H9 (cell line): ENCODE results near the gene RB1. TPM values are rescaled to one million over a fixed set of nuclear protein-coding genes. Genes with fewer than 3 reads are reported as not detected.
"Not testable (repeated sequence)": the region's sequence is repeated elsewhere in the genome, so short reads cannot be mapped to it uniquely, and the experiment has no call there.

Experiments used
- DNase-seq: peaks from one replicate; pipeline ENCODE4 v3.0.0-alpha.2; 2017
- H2AFZ ChIP-seq: one replicate; pipeline ENCODE4 v1.6.1; 2013; ENCODE audit warnings: mild to moderate bottlenecking, low read length, control low read depth, moderate library complexity
- H2AK5ac ChIP-seq: 2 replicates; pipeline ENCODE4 v1.6.1; 2013; ENCODE audit warnings: low read length, control low read depth, mixed read lengths; ENCODE audit not compliant: insufficient read length
- H2BK120ac ChIP-seq: one replicate; pipeline ENCODE4 v1.6.1; 2013; ENCODE audit warnings: low read depth, mild to moderate bottlenecking, low read length, control low read depth, inconsistent platforms; ENCODE audit not compliant: poor library complexity, severe bottlenecking
- H2BK12ac ChIP-seq: 2 replicates; pipeline ENCODE4 v1.6.1; 2013; ENCODE audit warnings: low read length, control low read depth, mixed read lengths, low read depth; ENCODE audit not compliant: insufficient read length
- H2BK15ac ChIP-seq: 2 replicates; pipeline ENCODE4 v1.6.1; 2013; ENCODE audit warnings: low read depth, low read length, control low read depth
- H2BK20ac ChIP-seq: one replicate; pipeline ENCODE4 v1.6.1; 2013; ENCODE audit warnings: low read depth, mild to moderate bottlenecking, low read length, control low read depth, inconsistent platforms; ENCODE audit not compliant: poor library complexity, severe bottlenecking
- H2BK5ac ChIP-seq: 2 replicates; pipeline ENCODE4 v1.6.1; 2013; ENCODE audit warnings: low read length, control low read depth, mixed read lengths; ENCODE audit not compliant: insufficient read length
- H3K14ac ChIP-seq: 2 replicates; pipeline ENCODE4 v1.6.1; 2013; ENCODE audit warnings: low read length, control low read depth; ENCODE audit not compliant: insufficient read depth
- H3K18ac ChIP-seq: 2 replicates; pipeline ENCODE4 v1.6.1; 2013; ENCODE audit warnings: low read depth, mild to moderate bottlenecking, mixed read lengths, low read length, control low read depth; ENCODE audit not compliant: insufficient read length
- H3K23ac ChIP-seq: 2 replicates; pipeline ENCODE4 v1.6.1; 2013; ENCODE audit warnings: low read length, control low read depth, mixed read lengths, low read depth; ENCODE audit not compliant: insufficient read length
- H3K23me2 ChIP-seq: 2 replicates; pipeline ENCODE4 v1.6.1; 2013; ENCODE audit warnings: low read depth, mild to moderate bottlenecking, mixed read lengths, low read length, control low read depth; ENCODE audit not compliant: insufficient read length, poor library complexity, severe bottlenecking
- H3K27ac ChIP-seq: 2 replicates; pipeline ENCODE4 v1.5.1; 2013; ENCODE audit warnings: low read length, control low read depth, mixed read lengths, low read depth; ENCODE audit not compliant: insufficient read length
- H3K27me3 ChIP-seq: 2 replicates; pipeline ENCODE4 v1.6.1; 2013; ENCODE audit warnings: low read length, control low read depth, inconsistent platforms; ENCODE audit not compliant: insufficient read depth
- H3K4ac ChIP-seq: 2 replicates; pipeline ENCODE4 v1.6.1; 2013; ENCODE audit warnings: low read depth, mild to moderate bottlenecking, control low read depth, inconsistent platforms, low read length, moderate library complexity
- H3K4me1 ChIP-seq: 2 replicates; pipeline ENCODE4 v1.6.1; 2013; ENCODE audit warnings: low read length, control low read depth, inconsistent platforms; ENCODE audit not compliant: insufficient read depth
- H3K4me2 ChIP-seq: 2 replicates; pipeline ENCODE4 v1.6.1; 2013; ENCODE audit warnings: low read length, control low read depth, mixed read lengths; ENCODE audit not compliant: insufficient read length, insufficient read depth
- H3K56ac ChIP-seq: 2 replicates; pipeline ENCODE4 v1.6.1; 2013; ENCODE audit warnings: low read depth, mild to moderate bottlenecking, mixed read lengths, low read length, control low read depth; ENCODE audit not compliant: insufficient read length
- H3K79me1 ChIP-seq: 2 replicates; pipeline ENCODE4 v1.6.1; 2013; ENCODE audit warnings: low read depth, mild to moderate bottlenecking, moderate library complexity, low read length, control low read depth, inconsistent platforms; ENCODE audit not compliant: insufficient read depth, poor library complexity, severe bottlenecking
- H3K79me2 ChIP-seq: 2 replicates; pipeline ENCODE4 v1.6.1; 2013; ENCODE audit warnings: low read length, control low read depth, inconsistent platforms; ENCODE audit not compliant: insufficient read depth
- H3K9ac ChIP-seq: 2 replicates; pipeline ENCODE4 v1.6.1; 2013; ENCODE audit warnings: low read length, control low read depth, mixed read lengths; ENCODE audit not compliant: insufficient read length; ENCODE audit errors: extremely low read depth
- H3K9me3 ChIP-seq: one replicate; pipeline ENCODE4 v1.6.1; 2013; ENCODE audit warnings: low read depth, low read length, inconsistent platforms; ENCODE audit not compliant: control insufficient read depth
- H3T11ph ChIP-seq: one replicate; pipeline ENCODE4 v1.6.1; 2013; ENCODE audit warnings: mild to moderate bottlenecking, low read length, control low read depth, inconsistent platforms
- H4K20me1 ChIP-seq: one replicate; pipeline ENCODE4 v1.6.1; 2013; ENCODE audit not compliant: control insufficient read depth, insufficient read length, insufficient read depth
- H4K5ac ChIP-seq: 2 replicates; pipeline ENCODE4 v1.6.1; 2013; ENCODE audit warnings: low read depth, mild to moderate bottlenecking, mixed read lengths, low read length, control low read depth; ENCODE audit not compliant: insufficient read length
- H4K8ac ChIP-seq: replicated peaks from 2 replicates; pipeline ENCODE4 v1.6.1; 2013; ENCODE audit warnings: low read length, control low read depth, mixed read lengths, low read depth; ENCODE audit not compliant: insufficient read length
- H4K91ac ChIP-seq: 2 replicates; pipeline ENCODE4 v1.6.1; 2013; ENCODE audit warnings: low read depth, mild to moderate bottlenecking, moderate library complexity, mixed read lengths, low read length, control low read depth; ENCODE audit not compliant: insufficient read length
- H3K27ac Mint-ChIP-seq, 3 experiments: 2 replicates in 2 of 3; 3 replicates in 1 of 3; pipeline ENCODE4 v1.8.0; 2020 to 2021; ENCODE audit warnings: mixed read lengths in 3 of 3, mild to moderate bottlenecking in 1 of 3, moderate library complexity in 1 of 3
- H3K27me3 Mint-ChIP-seq: 2 replicates; pipeline ENCODE4 v1.8.0; 2021; ENCODE audit warnings: low read depth, mild to moderate bottlenecking, moderate library complexity, mixed read lengths
- H3K36me3 Mint-ChIP-seq, 3 experiments: 2 replicates in 2 of 3; 3 replicates in 1 of 3; pipeline ENCODE4 v1.8.0; 2020 to 2021; ENCODE audit warnings: low read depth in 3 of 3, mixed read lengths in 3 of 3; ENCODE audit not compliant: insufficient read depth in 1 of 3
- H3K4me1 Mint-ChIP-seq, 2 experiments: 2 replicates each; pipeline ENCODE4 v1.8.0; 2020; ENCODE audit warnings: mixed read lengths in 2 of 2
- H3K4me3 Mint-ChIP-seq, 2 experiments: 2 replicates in 1 of 2; 3 replicates in 1 of 2; pipeline ENCODE4 v1.8.0; 2020 to 2021; ENCODE audit warnings: mild to moderate bottlenecking in 2 of 2, mixed read lengths in 2 of 2, moderate library complexity in 1 of 2
- H3K9me3 Mint-ChIP-seq, 2 experiments: 2 replicates in 1 of 2; 3 replicates in 1 of 2; pipeline ENCODE4 v1.8.0; 2020; ENCODE audit warnings: mild to moderate bottlenecking in 2 of 2, mixed read lengths in 2 of 2, moderate library complexity in 1 of 2
- CTCF ChIP-seq: fragments of 200-600 bp; sonication (generic); conservative IDR thresholded peaks from 3 replicates; pipeline ENCODE4 v1.8.0; 2021; ENCODE audit warnings: antibody characterized with exemption, mild to moderate bottlenecking
- whole genome bisulfite sequencing: extraction: QIAGEN DNeasy Blood & Tissue Kit; methylation state at CpG from one replicate; pipeline ENCODE4 v1.1.7; 2013; ENCODE audit warnings: missing lambda C conversion rate, low lambda C conversion rate, mixed read lengths; ENCODE audit not compliant: insufficient read length; ENCODE audit errors: extremely low coverage; 5-methylcytosine and 5-hydroxymethylcytosine counted together
- total RNA-seq: library from RNA; stranded (reverse); gene quantifications from 2 replicates; pipeline ENCODE4 v1.2.1, GENCODE V29; 2021

The RB1 gene
- total RNA-seq, 1 experiment from 2014 or later: 20.5 TPM

DNA sequence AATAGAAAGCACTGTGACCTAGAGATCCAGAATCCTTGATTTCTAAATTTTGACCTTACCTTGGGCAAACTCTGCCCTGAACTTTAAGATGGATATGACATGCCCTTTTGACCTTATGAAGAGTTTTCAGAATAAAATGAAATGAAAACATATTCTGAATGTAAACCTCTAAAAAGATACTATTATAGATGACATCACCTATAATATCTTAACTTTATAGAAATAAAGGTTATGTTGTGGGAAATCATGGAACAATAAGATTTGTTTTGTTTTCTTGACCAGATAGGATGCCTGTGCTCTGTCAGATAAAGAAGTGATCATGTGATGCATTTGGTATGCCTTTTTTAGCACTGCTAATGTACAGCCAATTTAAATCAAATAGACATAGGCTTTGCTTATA, 122.5 kb downstream of the RB1 start:
- Histone ChIP-seq H2BK120ac (no peak overlapping the region), H3K4me2 (no peak overlapping the region), H2AK5ac (no peak overlapping the region), H2BK12ac (no peak overlapping the region), H3K79me2 (no peaks in the 10 kb centered on the region), H3K56ac (no peak overlapping the region), H4K8ac (no peak overlapping the region), H3K79me1 (no peaks in the 10 kb centered on the region), H3K27me3 (no peaks in the 10 kb centered on the region), H3K23ac (no peak overlapping the region), H3K27ac (no peak overlapping the region), H2BK20ac (no peak overlapping the region), H2BK5ac (no peak overlapping the region), H3K18ac (no peak overlapping the region), H3K14ac (no peak overlapping the region), H3K9ac (no peak overlapping the region), H4K91ac (no peak overlapping the region), H3K9me3 (no peaks in the 10 kb centered on the region), H3K4ac (no peak overlapping the region), H3K23me2 (no peaks in the 10 kb centered on the region), H4K20me1 (no peaks in the 10 kb centered on the region), H2BK15ac (no peak overlapping the region), H3T11ph (no peak overlapping the region), H4K5ac (no peak overlapping the region), H3K4me1 (no peaks in the 10 kb centered on the region), H2AFZ (no peak overlapping the region)
- no peak for TF ChIP-seq CTCF
- H3K9me3 Mint-ChIP-seq: peaks cover 3 to 5% of the 10 kb centered on the region in 2 experiments; a peak in 3 of 5 replicates
- no peak for DNase-seq
- no peak overlapping the region for H3K4me3 Mint-ChIP-seq
- no peaks in the 10 kb centered on the region for H3K4me1 Mint-ChIP-seq
- H3K27me3 Mint-ChIP-seq: no peaks in the 10 kb centered on the region
- no peak overlapping the region for H3K27ac Mint-ChIP-seq
- H3K36me3 Mint-ChIP-seq: peaks cover 5% of the 10 kb centered on the region in 3 experiments; a peak in 6 of 7 replicates

DNA sequence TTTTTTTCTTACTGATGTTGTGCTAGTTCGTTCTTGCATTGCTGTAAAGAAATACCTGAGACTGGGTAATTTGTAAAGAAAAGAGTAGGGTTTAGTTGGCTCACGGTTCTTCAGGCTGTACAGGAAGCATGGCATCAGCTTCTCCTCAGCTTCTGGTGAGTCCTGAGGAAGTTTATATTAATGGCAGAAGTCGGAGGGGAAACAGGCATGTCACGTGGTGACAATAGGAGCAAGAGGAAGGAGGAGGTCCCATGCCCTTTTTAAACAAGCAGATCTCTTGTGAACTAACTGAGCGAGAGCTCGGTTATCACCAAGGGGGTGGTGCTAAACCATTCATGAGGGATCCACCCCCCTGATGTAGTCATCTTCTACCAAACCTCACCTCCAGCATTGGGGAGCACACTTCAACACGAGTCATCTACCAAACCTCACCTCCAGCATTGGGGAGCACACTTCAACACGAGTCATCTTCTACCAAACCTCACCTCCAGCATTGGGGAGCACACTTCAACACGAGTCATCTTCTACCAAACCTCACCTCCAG, 123.3 kb downstream of the RB1 start:
- H3K4me2 ChIP-seq: not testable (repeated sequence)

More for the DNA sequence above, 123.3 kb downstream of the RB1 start:
- not testable (repeated sequence) for DNase-seq, H3K9ac ChIP-seq, H3K27me3 ChIP-seq, H2BK5ac ChIP-seq, H3K9me3 Mint-ChIP-seq, H3K4me3 Mint-ChIP-seq, H2AFZ ChIP-seq, H3K27me3 Mint-ChIP-seq, H3K9me3 ChIP-seq, H3K4me1 ChIP-seq, H2AK5ac ChIP-seq, H4K91ac ChIP-seq, H3K23ac ChIP-seq, H2BK20ac ChIP-seq, H3T11ph ChIP-seq, H3K14ac ChIP-seq, H3K18ac ChIP-seq, H4K20me1 ChIP-seq, H3K79me1 ChIP-seq, H3K79me2 ChIP-seq, H4K5ac ChIP-seq, H3K27ac ChIP-seq, H2BK12ac ChIP-seq, H2BK120ac ChIP-seq, H3K56ac ChIP-seq, H3K36me3 Mint-ChIP-seq, H3K4ac ChIP-seq, H2BK15ac ChIP-seq, H3K23me2 ChIP-seq, H4K8ac ChIP-seq, H3K4me1 Mint-ChIP-seq
- WGBS: no CpG with 5 or more reads among the region's 9 CpGs
- peak overlapping the region in 1 of 3 experiments; percentile 73; a peak in 1 of 7 replicates for H3K27ac Mint-ChIP-seq
